ENCODE results near the gene SPDYE6.
"Not testable (repeated sequence)": the region's sequence is repeated elsewhere in the genome, so short reads cannot be mapped to it uniquely, and the experiment has no call there.

Gene SPDYE6, protein sequence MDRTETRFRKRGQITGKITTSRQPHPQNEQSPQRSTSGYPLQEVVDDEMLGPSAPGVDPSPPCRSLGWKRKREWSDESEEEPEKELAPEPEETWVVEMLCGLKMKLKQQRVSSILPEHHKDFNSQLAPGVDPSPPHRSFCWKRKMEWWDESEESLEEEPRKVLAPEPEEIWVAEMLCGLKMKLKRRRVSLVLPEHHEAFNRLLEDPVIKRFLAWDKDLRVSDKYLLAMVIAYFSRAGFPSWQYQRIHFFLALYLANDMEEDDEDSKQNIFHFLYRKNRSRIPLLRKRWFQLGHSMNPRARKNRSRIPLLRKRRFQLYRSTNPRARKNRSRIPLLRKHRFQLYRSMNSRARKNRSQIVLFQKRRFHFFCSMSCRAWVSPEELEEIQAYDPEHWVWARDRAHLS
- 0 reads per million in 2 donors for total RNA-seq

DNA sequence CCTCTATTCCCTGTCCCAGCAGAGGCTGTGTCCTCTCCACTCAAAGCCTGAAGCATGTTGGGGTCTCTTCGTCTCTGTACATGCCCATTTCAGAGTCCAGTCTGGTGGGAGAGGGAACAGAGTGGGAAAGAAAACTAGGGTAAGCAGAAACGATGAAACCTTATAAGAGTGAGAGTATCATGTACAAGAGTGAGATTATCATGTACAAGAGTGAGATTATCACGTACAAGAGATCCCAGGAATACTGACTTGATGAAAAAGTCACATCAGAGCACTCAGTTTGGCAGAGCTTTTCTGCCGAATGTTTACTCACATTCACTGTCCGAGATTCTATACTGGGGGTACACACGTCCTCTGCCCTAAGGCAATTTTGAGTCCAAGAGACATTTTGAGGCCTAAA lies at the start of gene SPDYE6:
SPDYE6 (minus strand) TSS at position 101 of the 400 bp plus-strand sequence. CDS start 421 bp downstream, outside the sequence.
- DNase-seq: not testable (repeated sequence)

- DNase-seq: not testable (repeated sequence)
Observed at GRCh38 chr7:102404862-102405188, 48.6 kb upstream of the SPDYE6 start.

DNA sequence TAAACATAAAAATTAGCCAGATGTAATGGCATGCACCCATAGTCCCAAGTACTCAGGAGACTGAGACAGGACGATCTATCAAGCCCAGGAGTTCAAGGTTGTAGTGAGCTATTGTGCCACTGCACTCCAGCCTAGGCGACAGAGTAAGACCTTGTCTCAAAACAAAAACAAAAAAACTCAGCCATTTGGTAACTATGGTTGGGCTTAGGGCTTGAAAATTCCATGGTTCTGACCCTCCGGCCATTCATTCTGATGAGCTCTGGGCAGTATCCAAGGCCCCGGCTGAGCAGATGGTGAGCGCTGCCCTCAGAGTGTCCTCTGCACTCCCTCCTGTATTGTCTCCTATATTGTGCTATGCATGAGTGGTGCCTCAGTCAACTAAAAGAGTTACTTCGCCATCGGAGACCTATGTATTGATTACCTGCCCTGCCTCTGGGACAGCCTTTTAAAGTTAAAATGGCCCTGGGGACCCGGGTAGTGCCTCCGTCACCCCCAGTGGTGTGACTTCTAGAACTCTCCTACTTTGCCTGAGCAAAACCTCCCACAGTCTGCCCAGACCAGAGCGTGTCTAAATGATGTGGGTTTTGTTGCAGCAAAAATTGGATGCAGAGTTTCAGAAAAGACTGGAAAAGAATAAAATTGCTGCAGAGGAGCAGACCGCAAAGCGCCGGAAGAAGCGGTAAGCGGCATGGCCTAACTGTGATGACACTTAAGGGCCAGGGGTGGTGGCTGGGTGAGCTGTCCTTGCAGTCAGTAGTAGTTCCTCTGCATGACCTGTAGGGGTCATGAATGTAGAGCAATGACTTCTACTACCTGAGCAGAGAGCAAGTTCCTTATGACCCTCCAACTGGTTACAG lies 48.0 kb upstream of the SPDYE6 start:
- no peak for DNase-seq

GRCh38 chr7:102403563-102403962 lies 47.3 kb upstream of the SPDYE6 start:
- no peak for DNase-seq

GRCh38 chr7:102400360-102400759 lies 44.1 kb upstream of the SPDYE6 start:
- no peak for DNase-seq

- no peak for DNase-seq
Observed at GRCh38 chr7:102398543-102398942, 42.3 kb upstream of the SPDYE6 start.

DNA sequence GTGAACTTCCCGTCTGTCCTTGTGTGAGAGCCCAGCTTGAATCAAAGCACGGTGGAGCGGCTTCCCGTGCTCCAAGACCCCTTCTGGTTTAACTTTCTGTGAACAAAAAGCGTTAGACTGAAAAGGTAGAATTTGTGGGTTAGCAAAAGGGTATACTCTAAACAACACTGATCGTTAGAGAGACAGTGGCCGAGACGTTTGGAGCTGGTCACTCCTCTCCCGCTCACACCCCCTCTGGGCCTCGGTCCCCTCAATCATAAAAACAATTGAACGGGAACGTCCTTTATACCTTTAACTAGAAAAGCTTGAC lies 40.4 kb upstream of the SPDYE6 start:
- no peak for DNase-seq

GRCh38 chr7:102395873-102396709 lies 39.8 kb upstream of the SPDYE6 start, which contains the start of gene PRKRIP1:
PRKRIP1 (plus strand) TSS chr7:102396363; CDS start chr7:102396412, 49 bp downstream.
- peak; percentile 71 for DNase-seq

DNA sequence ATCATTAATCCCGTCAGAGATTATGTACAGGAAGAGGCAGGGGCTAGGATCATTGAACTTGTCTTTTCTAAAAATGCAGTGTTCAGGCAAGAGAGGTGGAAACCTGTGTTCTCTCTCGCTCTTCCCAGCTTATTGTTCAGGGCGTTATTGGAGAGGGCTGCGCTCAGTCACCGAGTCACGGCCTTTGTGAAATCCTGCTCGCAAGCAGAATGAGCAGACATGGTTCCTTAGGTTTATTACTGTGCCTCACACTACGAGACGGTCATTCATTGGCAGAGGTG lies 39.3 kb upstream of the SPDYE6 start:
- no peak for DNase-seq

- DNase-seq: no peak
Observed at GRCh38 chr7:102393467-102393866, 37.2 kb upstream of the SPDYE6 start.

DNA sequence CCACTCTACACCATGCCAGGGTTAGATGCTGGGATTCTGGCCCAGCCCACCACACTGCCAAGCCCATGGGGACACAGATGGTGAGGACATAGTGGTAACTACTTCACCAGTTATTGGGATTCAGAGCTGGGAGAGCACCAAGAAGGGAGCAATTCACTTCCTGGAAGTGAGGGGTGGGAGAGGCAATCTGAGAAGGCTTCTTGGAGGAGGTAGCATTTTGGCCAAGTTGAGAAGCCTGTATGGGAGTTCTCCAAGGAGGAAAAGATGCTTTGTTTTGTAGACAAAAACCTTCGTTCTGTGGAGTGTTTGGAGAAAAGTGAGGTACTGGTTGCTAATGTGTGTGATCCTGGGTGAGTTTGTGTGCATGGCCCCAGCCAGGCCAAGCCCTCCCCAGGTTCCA lies 36.1 kb upstream of the SPDYE6 start:
- no peak for DNase-seq

GRCh38 chr7:102390697-102391484 lies 34.6 kb upstream of the SPDYE6 start:
- no peak for DNase-seq

- DNase-seq: no peak
Observed at GRCh38 chr7:102389810-102390209, 33.6 kb upstream of the SPDYE6 start.

GRCh38 chr7:102387064-102387463 lies 30.8 kb upstream of the SPDYE6 start:
- no peak for DNase-seq

- not testable (repeated sequence) for DNase-seq
Observed at GRCh38 chr7:102381696-102382425, 25.6 kb upstream of the SPDYE6 start.

GRCh38 chr7:102380837-102381236 lies 24.6 kb upstream of the SPDYE6 start:
- DNase-seq: not testable (repeated sequence)

DNA sequence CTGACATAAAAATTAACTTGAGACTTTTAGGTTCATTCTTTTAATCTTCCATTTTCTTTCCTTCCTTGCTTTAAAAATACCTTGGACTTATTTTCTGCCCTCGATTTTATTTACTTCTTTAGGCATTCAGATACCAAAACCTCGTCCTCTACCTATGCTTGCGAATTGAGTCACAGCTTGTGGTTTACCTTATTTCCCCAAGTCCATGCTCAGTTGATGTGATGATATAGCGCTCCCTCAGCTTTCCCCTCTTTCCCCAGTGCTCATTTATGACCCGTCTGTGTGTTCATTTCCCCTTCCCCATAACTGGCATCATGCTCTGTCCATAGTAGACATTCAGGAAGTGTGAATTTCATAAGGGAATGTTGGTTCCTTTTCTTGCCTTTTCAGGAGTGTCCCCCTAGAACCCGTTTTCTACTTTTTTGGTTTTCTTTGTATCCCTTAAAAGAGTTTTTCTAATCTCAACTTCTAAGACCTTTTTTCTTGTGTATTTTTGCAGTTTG lies 20.8 kb upstream of the SPDYE6 start:
- no peak for DNase-seq

DNA sequence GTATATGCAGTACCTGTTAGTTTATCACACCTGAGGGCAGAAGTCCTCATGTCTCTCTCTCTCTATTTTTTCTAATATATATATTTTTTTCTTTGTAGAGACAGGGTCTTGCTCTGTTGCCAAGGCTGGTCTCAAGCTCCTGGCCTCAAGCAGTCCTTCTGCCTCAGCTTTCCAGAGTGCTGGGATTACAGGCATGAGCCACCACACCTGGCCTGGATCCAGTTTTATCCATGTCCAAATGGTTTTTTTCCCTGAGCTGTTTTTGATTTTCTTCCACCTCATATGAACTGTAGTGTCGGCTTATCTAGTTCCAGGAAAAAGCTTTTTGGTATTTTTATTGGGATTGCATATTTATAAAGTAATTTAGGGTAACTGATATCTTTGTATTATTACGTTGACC lies 16.6 kb upstream of the SPDYE6 start:
- not testable (repeated sequence) for DNase-seq

GRCh38 chr7:102370038-102370437 lies 13.8 kb upstream of the SPDYE6 start:
- not testable (repeated sequence) for DNase-seq

DNA sequence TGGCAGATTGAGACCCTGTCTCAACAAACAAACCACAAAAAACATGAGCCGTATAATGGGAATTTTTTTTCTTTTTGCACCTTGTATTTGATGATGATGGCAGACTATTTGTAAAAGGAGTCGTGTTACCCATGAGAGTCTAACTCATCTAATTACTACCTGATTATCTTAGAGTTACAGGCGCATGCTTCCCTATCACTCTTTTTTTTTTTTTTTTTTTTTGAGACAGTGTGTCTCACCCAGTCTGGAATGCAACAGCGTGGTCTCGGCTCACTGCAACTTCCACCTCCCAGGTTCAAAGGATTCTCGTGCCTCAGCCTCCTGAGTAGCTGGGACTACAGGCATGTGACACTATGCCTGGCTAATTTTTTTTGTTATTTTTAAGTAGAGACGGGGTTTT lies 9.1 kb upstream of the SPDYE6 start:
- not testable (repeated sequence) for DNase-seq

DNA sequence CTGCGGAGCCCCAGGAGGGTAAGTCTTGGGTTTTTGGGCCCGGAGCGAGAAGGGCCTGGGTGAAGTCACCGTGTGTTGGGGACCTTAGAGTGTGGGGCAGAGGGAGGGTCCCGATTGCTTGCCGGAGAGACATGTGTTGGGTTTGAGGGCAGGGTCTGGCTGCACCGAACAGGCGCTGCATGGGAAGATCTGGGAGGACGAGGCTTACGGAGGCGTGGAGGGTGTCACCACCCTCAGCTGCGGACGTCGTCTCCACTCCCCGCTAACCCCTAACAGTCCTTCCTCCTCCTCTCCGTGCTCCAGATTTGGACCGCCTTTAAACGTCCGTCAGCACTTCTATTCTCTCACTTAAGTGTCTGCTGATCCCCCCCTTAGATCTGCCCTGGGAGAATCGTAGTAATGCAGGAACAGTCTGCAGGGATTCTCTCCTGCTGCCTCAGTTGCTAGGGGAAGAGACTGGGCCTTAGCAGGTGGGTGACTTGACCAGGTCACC lies 8.2 kb upstream of the SPDYE6 start:
- DNase-seq: not testable (repeated sequence)

Data from activated gamma-delta T cell (primary cell).